Left lung (tissue), 10 donors: ENCODE data around the gene PLPPR3. TPM values are rescaled to one million over a fixed set of nuclear protein-coding genes. Genes with fewer than 3 reads are reported as not detected.

ENCODE experiments used
- ATAC-seq: fragments of 200-7000 bp; cut with Tn5 transposase; one replicate; pipeline ENCODE4 v1.9.1; 2020; ENCODE audit warnings: moderate library complexity
- DNase-seq, 4 donors: peaks; one replicate each; pipeline ENCODE4 v3.0.0-alpha.2; 2013 to 2020
- H3K27ac ChIP-seq, 2 donors: fragments of 200-600 bp; sonication (generic) in 1 of 2; one replicate each; pipeline versions ENCODE4 v1.5.0 to v1.8.0; 2020 to 2021
- H3K27me3 ChIP-seq, 2 donors: fragments of 200-600 bp; sonication (generic) in 1 of 2; one replicate each; pipeline versions ENCODE4 v1.5.0 to v1.8.0; 2020 to 2021
- H3K36me3 ChIP-seq, 2 donors: fragments of 200-600 bp; sonication (generic) in 1 of 2; one replicate each; pipeline versions ENCODE4 v1.5.0 to v1.8.0; 2020 to 2021
- H3K4me1 ChIP-seq, 2 donors: fragments of 200-600 bp; one replicate each; pipeline ENCODE4 v1.8.0; 2021
- H3K4me3 ChIP-seq, 2 donors: fragments of 200-600 bp; sonication (generic) in 1 of 2; one replicate each; pipeline versions ENCODE4 v1.5.0 to v1.8.0; 2020 to 2021; ENCODE audit warnings: mild to moderate bottlenecking in 1 of 2
- H3K9me3 ChIP-seq, 2 donors: fragments of 200-600 bp; sonication (generic) in 1 of 2; one replicate each; pipeline versions ENCODE4 v1.5.0 to v1.8.0; 2020 to 2021
- intact Hi-C, 2 donors: fragments of 100-400 bp; cut with DNase I; formaldehyde crosslinking; loops; one replicate each; pipeline versions ENCODE4 v1.11.2 to v1.14.2; 2022
- polyA plus RNA-seq, 6 donors: library from polyadenylated mRNA; unstranded; fragments of 120-200 nt; gene quantifications; one replicate each; pipeline ENCODE4 v1.2.1, GENCODE V29; 2013; ENCODE audit not compliant: insufficient read length in 6 of 6
- total RNA-seq, 2 donors: library from RNA; stranded (reverse); fragmentation: NEBNext Ultra II Directional; extraction: Animal tissue kit (Norgen Biotek cat#: 25700); gene quantifications; one replicate each; pipeline ENCODE4 v1.2.1, GENCODE V29; 2021
- TF ChIP-seq, protein P1 (sequence below), 2 donors: fragments of 200-600 bp; sonication (generic) in 1 of 2; IDR thresholded peaks; one replicate each; pipeline versions ENCODE4 v1.5.0 to v1.8.0; 2021; ENCODE audit warnings: antibody characterized with exemption in 2 of 2
- donor health status: DM: no; HTN: yes; CAD: no.
- donor health status: DM: no; HTN: no; CAD: no.

Gene PLPPR3
- total and polyA plus RNA-seq, 8 donors = 1.6 to 11.9 (median 6.3) TPM

DNA sequence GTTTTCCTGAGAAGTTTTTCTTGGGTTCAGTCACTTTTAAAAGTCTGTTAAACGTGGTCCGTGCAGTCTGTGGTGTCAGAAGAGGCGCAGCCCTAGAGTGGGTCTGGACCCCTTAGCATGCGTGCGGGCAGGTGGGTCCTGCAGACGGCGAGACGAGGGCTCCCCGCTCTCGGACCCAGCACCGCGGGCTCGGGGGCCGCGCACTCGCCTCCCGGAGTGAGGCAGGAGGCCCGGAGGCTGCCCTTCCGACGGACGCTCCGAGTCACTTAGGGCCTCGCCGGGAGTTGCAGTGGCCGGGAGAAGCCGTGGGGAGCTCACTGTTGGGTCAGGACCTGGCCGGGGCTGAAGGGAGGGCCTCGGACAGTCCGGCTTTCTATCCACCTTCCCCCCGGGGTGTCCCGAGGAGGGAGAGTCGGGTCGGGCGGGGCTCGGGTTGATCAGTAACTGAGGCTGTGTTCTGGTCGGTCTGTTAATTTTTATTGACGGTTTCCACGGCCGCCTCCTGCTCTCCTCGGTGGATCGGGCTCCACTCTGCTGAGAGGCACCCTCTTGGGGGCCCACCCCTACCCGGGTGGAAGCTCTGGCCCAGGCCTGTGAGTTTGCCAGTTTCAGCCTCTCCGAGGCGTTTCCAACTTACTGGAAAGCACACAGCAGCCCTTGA, 23.2 kb downstream of the PLPPR3 start:
- intact Hi-C loops = no loop called here
- no peak for ATAC-seq

DNA sequence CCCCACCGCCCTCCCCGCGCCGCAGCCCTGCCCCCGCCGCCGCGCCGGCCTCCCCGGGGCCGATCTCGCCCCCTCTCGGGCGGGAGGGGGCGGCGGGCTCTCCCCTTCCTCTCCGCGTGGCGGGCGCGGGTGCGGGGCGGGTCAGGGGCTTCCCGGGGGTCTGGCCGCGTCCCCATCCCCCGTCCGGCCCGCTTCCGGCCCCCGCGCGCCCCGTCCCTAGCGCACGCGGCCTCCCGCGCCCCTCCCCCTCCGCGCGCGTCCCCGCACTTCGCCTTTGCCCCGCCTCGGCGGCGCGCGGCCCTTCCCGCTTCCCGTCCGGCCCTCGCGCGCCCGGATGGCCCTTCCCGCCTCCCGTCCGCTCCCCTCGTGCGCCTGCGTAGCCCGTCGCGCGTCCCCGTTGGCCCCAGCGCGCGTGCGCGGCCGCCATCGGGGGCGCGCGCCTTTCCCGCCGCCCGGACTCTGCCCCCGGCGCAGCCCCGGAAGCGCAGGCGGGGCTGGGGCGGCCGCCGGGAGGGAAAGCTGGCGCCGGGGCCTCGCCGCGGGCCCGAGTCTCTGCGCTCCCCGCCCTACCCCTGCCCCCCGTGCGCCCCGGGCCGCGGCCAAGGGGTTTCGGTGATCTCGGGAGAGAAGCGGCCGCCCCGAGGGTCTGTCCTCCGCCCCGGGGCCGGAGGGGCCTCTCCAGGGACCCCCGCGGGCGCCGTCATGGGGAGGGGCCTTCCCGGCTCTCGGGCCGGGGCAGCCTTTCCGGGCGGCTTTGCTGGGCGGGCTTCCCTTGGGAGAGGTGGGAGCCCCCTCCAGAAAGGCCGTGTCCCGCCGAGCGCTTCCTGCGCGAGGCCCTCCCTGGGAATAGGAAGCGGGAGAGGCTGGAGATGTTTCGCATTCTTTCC, 24.0 kb downstream of the PLPPR3 start:
- Histone ChIP-seq H3K36me3 (peaks cover 0 to 39% of the 10 kb centered on the region in 2 donors), H3K4me3 (peak overlapping the region; percentile 82 to 94), H3K9me3 (no peaks in the 10 kb centered on the region), H3K27ac (peak overlapping the region; percentile 95 to 97), H3K4me1 (peaks cover 36 to 66% of the 10 kb centered on the region in 2 donors), H3K27me3 (no peaks in the 10 kb centered on the region)
- ATAC-seq (peak; percentile 25), DNase-seq (peak; percentile 87 to 95 (median 92))
- TF ChIP-seq, protein P1, sequence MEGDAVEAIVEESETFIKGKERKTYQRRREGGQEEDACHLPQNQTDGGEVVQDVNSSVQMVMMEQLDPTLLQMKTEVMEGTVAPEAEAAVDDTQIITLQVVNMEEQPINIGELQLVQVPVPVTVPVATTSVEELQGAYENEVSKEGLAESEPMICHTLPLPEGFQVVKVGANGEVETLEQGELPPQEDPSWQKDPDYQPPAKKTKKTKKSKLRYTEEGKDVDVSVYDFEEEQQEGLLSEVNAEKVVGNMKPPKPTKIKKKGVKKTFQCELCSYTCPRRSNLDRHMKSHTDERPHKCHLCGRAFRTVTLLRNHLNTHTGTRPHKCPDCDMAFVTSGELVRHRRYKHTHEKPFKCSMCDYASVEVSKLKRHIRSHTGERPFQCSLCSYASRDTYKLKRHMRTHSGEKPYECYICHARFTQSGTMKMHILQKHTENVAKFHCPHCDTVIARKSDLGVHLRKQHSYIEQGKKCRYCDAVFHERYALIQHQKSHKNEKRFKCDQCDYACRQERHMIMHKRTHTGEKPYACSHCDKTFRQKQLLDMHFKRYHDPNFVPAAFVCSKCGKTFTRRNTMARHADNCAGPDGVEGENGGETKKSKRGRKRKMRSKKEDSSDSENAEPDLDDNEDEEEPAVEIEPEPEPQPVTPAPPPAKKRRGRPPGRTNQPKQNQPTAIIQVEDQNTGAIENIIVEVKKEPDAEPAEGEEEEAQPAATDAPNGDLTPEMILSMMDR (IDR thresholded peaks at IDR 0.05) = no peak
- intact Hi-C loops = no loop called here

More for the DNA sequence above, 23.2 kb downstream of the PLPPR3 start:
- peak overlapping the region; percentile 82 to 94 for H3K4me3 ChIP-seq
- no peaks in the 10 kb centered on the region for H3K27me3 ChIP-seq
- peak in 1 of 4 donors; percentile 84 for DNase-seq
- peak overlapping the region; percentile 78 to 95 for H3K27ac ChIP-seq
- peaks cover 43 to 67% of the 10 kb centered on the region in 2 donors for H3K4me1 ChIP-seq
- peaks cover 0 to 46% of the 10 kb centered on the region in 2 donors for H3K36me3 ChIP-seq
- TF ChIP-seq, protein P1 (IDR thresholded peaks at IDR 0.05) = no peak
- H3K9me3 ChIP-seq = no peaks in the 10 kb centered on the region

DNA sequence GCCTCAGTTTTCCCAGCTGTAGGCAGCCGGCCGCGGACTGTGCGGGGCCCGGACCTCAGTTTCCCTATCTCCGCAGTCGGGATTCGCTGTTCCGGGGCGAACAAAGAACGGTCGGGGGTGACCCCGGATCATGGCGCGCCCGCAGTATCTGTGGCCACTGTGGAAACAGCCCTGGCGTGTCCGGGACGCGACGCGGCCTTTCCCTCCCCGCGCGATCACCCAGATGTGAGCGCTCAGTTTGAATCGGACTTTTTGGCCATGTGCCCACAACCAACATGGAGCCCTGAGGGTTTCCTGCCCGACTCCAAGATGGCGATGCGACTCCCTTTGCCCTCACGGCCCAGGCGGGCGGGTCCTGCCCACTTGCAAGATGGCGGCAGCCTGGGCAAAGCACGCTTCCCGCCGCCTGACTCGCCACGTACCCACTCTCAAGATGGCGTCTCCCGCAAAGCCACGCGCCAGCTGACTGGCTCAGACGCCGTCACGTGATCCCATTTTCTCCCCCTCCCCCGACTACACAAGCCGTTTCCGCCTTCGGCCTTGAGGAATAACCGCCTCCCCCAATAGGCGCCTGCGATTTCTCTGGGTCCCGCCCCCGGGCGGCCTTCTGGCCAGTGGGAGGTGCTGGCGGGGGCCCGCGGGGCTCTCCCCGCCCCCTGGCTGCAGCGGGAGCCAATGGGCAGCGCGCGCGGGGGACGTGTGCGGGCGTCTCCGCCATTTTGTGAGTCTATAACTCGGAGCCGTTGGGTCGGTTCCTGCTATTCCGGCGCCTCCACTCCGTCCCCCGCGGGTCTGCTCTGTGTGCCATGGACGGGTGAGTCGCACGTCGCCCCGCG, 24.8 kb downstream of the PLPPR3 start, which contains the start of gene PTBP1:
PTBP1 (plus strand) TSS at position 761 of the 836 bp plus-strand sequence; CDS start at position 807, 46 bp downstream.
- ATAC-seq = peak; percentile 88
- intact Hi-C loops = no loop called here
- peaks cover 28 to 61% of the 10 kb centered on the region in 2 donors for H3K4me1 ChIP-seq

DNA sequence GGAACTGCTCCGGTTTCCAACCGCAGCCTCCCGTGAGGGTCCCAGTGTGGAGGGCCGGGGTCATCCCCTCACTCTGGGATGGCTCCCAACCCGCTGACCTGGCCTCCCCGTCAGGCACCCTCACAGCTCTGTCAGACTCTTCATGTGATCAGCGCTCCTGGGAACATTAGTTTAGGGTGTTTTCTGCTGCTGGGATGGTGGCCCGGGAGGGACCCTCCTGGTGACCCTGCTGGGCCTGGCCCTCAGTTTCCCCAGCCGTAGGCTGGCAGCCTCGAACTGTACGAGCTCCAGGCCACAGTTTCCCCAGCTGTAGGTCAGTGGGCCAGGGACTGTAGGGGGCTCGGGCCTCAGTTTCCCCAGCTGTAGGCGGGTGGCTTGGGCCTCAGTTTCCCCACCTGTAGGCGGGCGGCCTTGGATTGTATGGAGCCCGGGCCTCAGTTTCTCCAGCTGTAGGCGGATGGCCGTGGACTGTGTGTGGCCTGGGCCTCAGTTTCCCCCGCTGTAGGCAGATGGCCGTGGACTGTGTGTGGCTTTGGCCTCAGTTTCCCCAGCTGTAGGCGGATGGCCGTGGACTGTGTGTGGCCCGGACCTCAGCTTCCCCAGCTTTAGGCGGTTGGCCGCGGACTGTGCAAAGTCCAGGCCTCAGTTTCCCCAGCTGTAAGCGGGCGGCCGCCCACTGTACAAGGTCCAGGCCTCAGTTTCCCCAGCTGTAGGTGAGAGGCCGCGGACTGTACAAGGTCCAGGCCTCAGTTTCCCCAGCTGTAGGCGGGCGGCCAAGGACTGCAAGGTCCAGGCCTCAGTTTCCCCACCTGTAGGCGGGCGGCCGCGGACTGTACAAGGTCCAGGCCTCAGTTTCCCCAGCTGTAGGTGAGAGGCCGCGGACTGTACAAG, 25.8 kb downstream of the PLPPR3 start:
- intact Hi-C loops = no loop called here
- TF ChIP-seq, protein P1 (IDR thresholded peaks at IDR 0.05) = no peak
- no peak for ATAC-seq
- no peaks in the 10 kb centered on the region for H3K9me3 ChIP-seq
- no peaks in the 10 kb centered on the region for H3K27me3 ChIP-seq
- peaks cover 18 to 56% of the 10 kb centered on the region in 2 donors for H3K4me1 ChIP-seq
- no peak for DNase-seq
- H3K36me3 ChIP-seq = peaks cover 0 to 20% of the 10 kb centered on the region in 2 donors
- peak overlapping the region; percentile 71 to 94 for H3K4me3 ChIP-seq
- peak overlapping the region; percentile 89 to 95 for H3K27ac ChIP-seq

More for the DNA sequence above, 24.8 kb downstream of the PLPPR3 start, which contains the start of gene PTBP1:
- no peaks in the 10 kb centered on the region for H3K27me3 ChIP-seq
- DNase-seq = peak; percentile 100
- peak within 1 kb of the TSS; percentile 95 to 97 for H3K27ac ChIP-seq
- peak within 1 kb of the TSS; percentile 82 to 94 for H3K4me3 ChIP-seq
- no peaks in the 10 kb centered on the region for H3K9me3 ChIP-seq
- H3K36me3 ChIP-seq = peaks cover 0 to 30% of the 10 kb centered on the region in 2 donors
- TF ChIP-seq, protein P1 (IDR thresholded peaks at IDR 0.05) = peak in 1 of 2 donors; percentile 6
